Measurements from ENCODE around the gene BANP.
A peak's percentile ranks its signal among the peaks of the same experiment; 100 is the strongest.
"Not testable (repeated sequence)": the region's sequence is repeated elsewhere in the genome, so short reads cannot be mapped to it uniquely, and the experiment has no call there.

The BANP gene

DNA sequence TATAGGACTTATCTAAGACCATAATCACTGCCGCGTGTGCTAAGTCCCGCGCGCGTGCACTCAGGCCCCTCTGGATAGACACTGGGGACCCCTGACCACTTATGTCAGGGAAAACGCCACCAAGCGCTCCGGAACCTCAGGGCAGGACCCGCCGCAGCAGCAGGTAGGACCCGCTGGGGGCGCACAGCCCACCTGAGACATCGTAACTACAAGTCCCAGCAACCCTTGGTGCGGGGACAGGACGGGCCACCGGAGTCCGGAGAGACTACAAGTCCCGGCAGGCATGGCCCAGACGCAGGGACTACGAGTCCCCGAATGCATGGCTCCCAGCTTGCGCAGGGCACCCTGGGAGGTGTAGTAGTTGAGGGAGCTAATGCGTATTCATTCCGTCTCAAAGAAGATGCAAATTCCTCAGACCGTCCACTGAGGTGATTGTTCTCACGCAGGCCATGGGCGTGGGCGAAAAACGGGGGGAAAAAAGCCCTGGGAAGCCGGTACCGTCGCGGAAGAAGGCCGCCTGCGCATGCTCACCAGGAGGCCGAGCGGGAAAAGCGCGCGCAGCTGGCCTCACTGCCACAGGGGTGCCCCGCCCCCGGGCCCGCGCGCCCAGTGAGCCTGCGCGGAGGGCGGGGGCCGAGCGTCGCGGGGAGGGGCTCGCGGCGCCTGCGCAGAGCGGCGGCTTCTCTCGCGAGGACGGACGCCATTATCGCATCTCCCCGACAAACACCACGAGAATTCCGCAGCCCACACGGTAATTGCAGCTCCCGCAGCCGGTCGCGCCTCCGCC, at the start of gene BANP:
BANP (plus strand) TSS at position 670 of the 787 bp plus-strand sequence. CDS start 23,682 bp downstream, outside the sequence.
- ATAC-seq, result peak; percentile 96 to 97

- not testable (repeated sequence) for ATAC-seq
Observed at GRCh38 chr16:87904963-87905362, 46.3 kb upstream of the BANP start.

DNA sequence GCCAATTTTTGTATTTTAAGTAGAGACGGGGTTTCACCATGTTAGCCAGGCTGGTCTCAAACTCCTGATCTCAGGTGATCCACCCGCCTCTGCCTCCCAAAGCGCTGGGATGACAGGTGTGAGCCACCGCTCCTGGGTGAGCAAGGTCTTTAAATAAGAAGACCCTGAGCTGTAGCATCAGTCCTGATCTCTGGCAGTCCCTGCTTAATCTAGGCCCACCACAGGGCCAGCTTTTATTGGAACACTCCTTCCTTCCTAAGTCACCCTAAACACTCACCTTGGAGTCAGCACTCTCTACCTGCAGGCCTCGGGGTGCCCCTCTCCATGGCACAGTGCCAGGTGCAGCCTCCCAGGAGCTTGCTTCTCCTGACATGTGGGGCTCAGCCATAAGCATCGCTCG, 45.7 kb upstream of the BANP start:
- not testable (repeated sequence) for ATAC-seq

- ATAC-seq, result not testable (repeated sequence)
Observed at GRCh38 chr16:87908101-87908500, 43.1 kb upstream of the BANP start.

GRCh38 chr16:87909203-87909935, 41.9 kb upstream of the BANP start:
- ATAC-seq, result peak; percentile 82 to 96

- ATAC-seq, result not testable (repeated sequence)
Observed at GRCh38 chr16:87911106-87911763, 40.0 kb upstream of the BANP start.

GRCh38 chr16:87912691-87913090, 38.5 kb upstream of the BANP start:
- not testable (repeated sequence) for ATAC-seq

GRCh38 chr16:87914021-87914725, 37.1 kb upstream of the BANP start:
- not testable (repeated sequence) for ATAC-seq

DNA sequence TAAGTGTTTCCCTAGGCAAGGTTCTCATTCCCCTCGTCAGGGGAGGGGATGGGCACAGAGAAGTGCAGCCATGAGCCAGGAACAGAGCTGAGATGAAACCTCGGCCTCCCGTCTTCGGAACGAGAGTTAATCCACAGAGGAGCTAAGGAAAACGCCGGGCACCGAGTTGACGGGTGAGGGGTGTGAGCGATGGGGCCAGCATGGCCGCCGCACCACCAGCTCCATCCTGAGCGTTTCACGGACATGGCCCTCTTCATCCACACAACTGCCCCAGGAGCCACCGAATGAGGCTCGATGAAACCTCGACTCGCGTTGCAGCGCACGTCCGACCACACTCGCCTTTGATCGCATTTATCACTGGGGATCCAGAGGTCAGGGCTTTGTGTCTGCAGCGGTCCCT, 36.4 kb upstream of the BANP start:
- ATAC-seq, result no peak

- ATAC-seq, result no peak
Observed at GRCh38 chr16:87917503-87917902, 33.7 kb upstream of the BANP start.

- ATAC-seq, result no peak
Observed at GRCh38 chr16:87918338-87918737, 32.9 kb upstream of the BANP start.

DNA sequence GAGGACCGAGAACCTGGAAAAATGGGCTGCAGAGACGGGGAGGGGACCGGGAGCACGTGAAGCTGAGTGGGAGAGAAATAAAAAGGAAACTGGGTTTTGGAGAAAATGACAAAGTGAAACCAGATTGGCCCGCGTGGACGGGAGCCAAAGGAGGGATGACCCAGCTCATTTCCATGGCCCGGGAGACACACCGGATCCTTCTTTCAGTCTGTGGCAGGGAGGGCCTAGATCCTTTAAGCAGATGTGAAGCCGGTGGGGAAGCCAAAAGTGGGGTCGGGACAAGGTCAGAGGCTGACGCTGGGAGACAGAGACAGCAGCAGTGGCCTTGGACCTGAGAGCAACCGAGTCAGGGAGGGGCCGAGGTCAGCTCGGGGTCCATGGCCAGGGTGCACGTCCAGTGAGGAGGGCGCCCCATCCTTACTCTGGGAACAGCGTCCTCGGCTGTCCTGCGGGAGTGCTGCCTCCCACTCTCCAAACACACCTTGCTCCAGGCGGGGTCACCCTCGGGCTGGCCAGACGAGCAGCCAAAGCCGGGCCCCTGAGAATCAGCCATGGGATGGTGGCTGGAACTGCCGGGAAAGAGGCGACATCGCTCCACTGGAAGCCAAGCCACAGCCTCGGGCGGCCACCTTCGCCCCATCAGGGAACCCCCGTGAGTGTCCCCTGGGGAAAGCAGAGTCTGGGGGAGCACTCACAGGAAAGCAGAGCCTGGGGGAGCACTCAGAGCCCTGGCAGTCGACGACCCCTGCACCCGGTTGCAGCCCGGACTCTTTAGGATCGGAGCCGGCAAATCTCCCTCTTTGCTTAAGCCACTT, 32.2 kb upstream of the BANP start:
- ATAC-seq, result no peak

GRCh38 chr16:87919681-87919994, 31.6 kb upstream of the BANP start:
- no peak for ATAC-seq

- ATAC-seq, result no peak
Observed at GRCh38 chr16:87921236-87921773, 29.9 kb upstream of the BANP start.

DNA sequence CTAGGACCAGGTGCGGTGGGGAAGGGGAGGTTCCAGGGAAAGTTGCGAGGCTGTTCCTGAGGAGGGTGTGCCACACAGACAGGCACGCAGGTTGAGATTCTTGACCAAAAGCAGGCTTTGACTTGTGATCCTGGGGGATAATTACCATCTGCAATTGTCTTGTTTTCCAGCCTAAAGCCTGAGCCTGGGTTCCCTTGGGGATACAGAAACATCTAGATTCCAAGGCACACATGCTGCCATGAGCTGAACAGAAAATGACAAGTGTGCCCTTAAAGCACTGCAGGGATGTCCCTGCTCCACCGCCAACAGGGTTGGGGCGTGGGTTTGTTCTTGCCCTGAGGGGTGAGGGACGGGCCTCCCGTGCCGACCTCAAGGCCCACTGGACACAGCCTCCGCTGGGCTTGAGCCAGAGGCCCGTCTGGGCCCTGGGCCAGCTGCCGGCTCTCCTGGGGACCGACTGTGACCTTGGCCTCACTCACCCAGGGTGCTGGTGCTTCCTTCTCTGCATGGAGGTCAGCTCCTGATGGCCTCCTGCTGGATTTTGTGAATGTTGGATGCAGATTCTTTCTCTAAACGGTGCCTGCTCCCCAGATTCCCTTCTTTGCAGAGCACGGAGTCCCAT, 28.9 kb upstream of the BANP start:
- ATAC-seq, result no peak

DNA sequence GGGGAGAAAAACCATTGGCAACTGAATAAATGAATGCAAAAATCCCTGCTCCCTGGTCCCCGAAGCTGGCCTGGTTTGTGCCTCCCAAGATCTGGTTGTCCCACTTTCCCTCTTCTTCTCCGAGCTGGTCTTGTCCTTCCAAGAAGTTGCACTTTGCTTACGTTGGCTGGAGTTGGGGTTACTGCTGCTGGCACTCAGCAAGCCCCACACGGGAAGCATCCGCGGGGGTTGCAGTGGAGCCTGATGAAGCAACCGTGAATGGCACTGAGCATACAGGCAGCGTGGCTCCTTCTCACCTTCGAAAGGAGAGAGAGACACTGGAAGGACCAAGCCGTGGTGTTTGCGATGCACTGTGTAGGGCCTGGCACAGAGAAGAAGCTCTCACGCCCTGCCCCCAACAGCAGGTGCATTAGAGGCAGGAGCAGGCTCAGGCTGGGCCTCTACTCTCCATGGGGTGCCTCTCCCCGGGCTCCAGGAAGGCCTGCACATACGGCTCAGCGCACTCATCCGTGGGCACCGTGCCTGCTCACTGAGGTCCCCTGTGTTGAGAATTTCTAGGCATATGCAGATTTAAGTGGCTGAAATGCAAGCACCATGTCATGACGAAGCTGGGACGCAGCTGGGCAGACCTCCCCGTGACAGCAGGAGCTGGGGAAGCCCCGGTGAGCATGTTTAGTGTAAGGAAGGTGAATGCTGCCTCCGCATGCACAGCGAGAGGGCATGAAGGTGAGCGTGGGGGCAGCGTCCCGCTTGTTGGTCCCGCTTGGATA, 27.0 kb upstream of the BANP start:
- peak in 1 of 2 donors; percentile 38 for ATAC-seq

DNA sequence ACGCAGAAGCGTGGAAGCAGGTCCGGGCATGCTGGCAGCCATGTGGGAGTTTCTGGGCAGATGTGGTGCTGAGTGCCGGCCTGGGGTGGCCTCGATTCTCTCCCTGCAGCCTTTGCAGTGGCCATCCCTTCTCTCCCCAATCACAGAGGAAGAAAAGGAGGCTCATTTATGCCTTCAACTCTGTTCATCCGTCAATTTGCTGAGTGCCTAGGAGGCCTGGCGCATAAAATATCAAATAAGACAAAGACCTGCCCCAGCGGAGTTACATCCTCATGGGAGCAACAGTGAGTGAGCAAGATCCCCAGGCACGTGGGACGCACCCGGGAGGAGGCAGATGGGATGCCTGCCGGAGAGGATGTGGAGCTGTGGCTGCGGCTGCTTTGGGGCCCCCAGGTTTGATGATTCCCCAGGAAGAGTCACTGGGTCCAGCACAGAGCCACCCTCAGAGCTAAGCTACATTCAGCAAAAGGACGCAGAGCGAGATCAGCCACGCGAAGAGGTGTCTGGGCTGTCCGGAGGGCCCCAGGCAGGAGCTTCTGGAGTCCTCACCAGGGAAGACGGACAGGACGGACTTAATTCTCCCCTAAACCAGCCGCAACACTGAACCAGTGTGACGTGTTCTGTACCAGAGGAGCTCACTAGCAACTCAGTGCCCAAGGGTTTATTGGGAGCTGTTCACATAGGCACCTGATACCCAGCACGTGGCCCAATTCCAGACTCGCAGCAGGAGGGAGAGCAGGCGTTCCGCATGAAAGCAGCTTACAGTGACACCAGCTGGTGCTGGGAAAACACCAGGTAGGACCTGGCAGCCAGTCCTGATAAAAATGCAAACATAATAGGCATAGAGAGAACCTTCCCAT, 26.2 kb upstream of the BANP start:
- no peak for ATAC-seq

DNA sequence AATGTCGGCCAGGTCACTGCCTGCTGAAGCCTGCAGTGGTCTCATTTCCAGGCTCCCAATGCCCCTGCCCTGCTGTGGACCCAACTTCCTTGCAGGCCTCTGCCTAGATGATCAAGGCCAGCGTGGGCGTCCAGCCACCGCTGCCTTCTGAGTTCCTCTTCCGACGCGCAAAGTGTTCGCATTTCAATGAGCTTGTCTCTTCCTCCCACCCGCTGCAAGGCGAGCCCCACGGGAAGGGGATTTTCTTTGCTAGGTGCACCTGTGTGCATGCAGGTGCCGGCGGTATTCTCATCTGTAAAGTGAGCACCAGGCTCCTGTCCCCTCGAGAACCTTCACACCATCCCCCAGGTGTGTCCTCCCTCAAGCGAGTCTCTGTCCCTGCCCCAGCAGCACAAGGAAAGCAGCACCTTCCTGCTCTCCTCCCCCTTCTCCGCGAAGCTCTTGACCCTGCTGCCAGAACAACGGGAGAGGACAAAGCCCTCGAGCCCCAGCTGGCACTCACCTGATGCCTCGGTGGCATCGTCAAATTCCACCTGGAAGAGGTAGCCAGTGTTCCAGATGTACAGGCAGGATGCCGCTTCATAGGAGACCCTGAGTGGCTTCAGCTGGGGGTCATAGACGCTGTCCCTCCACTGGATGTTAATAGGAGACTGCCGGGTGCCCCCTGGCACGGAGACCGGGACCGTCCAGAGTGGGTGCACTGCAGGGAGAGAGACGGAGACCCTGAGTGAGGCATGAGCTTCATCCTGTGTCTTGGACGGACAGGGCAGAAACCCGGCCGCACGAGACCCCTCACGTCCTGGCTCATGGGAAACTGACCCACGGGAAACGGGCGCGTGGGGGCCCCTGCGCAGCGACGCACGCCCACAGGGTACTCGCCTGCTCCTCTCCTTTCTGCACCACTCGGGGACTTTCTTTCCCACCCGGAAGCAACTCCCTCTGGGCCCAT, 24.7 kb upstream of the BANP start:
- ATAC-seq, result peak; percentile 47 to 63

Data from activated CD4-positive, CD25-positive, alpha-beta regulatory T cell treated with anti-CD3 and anti-CD28 coated beads, Interleukin-2, amount 50 U/mL, for 24 hours (primary cell).